Effector memory CD8-positive, alpha-beta T cell (primary cell): ENCODE results near the gene EDNRA.
A peak's percentile ranks its signal among the peaks of the same experiment; 100 is the strongest.

Experiments
- ATAC-seq: fragments of 150-1000 bp; cut with Tn5 transposase; replicated peaks from 2 replicates; pipeline ENCODE4 v1.10.0; 2021; ENCODE audit warnings: mild to moderate bottlenecking, moderate library complexity
- DNase-seq, 3 experiments: peaks; one replicate each; pipeline ENCODE4 v3.0.0; 2021
- H3K27ac Mint-ChIP-seq, 2 donors: one replicate each; pipeline ENCODE4 v1.8.0; 2022; ENCODE audit warnings: mild to moderate bottlenecking in 2 of 2, mixed read lengths in 2 of 2, moderate library complexity in 2 of 2
- H3K27me3 Mint-ChIP-seq, 2 donors: one replicate each; pipeline ENCODE4 v1.8.0; 2022; ENCODE audit warnings: mixed read lengths in 2 of 2
- H3K36me3 Mint-ChIP-seq: one replicate; pipeline ENCODE4 v1.8.0; 2022; ENCODE audit warnings: mild to moderate bottlenecking, moderate library complexity, mixed read lengths; ENCODE audit not compliant: insufficient read depth
- H3K4me1 Mint-ChIP-seq, 2 donors: one replicate each; pipeline ENCODE4 v1.8.0; 2022; ENCODE audit warnings: low read depth in 2 of 2, mixed read lengths in 2 of 2
- H3K4me3 Mint-ChIP-seq, 2 donors: one replicate each; pipeline ENCODE4 v1.8.0; 2022; ENCODE audit warnings: mild to moderate bottlenecking in 2 of 2, mixed read lengths in 2 of 2, moderate library complexity in 2 of 2
- H3K9me3 Mint-ChIP-seq, 2 donors: one replicate each; pipeline ENCODE4 v1.8.0; 2022; ENCODE audit warnings: mixed read lengths in 2 of 2

EDNRA gene

DNA sequence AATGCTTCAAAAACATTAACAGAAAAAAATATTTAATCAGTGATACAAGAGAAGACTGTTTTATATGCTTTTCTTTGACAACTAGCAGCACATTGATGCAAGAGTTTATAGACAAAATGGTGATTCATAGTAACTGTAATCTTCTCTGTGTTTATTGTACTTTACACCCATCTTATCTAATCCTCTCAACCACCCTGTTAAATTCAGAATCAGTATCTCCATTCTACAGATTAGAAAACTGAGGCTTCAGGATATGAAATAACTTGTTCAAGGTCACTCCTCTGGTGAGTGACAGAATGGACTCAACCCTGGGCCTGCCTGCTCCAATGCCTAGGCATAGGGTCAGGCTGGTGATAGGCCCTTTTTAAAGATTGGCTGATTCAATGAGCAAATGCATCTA is 110.2 kb downstream of the EDNRA start:
- no peaks in the 10 kb centered on the region for H3K9me3 Mint-ChIP-seq
- no peak for ATAC-seq
- H3K27ac Mint-ChIP-seq, result no peak overlapping the region
- DNase-seq, result no peak
- no peaks in the 10 kb centered on the region for H3K36me3 Mint-ChIP-seq
- H3K4me1 Mint-ChIP-seq, result peaks cover 0 to 3% of the 10 kb centered on the region in 2 donors
- peaks cover 0 to 7% of the 10 kb centered on the region in 2 donors for H3K27me3 Mint-ChIP-seq
- no peak overlapping the region for H3K4me3 Mint-ChIP-seq

DNA sequence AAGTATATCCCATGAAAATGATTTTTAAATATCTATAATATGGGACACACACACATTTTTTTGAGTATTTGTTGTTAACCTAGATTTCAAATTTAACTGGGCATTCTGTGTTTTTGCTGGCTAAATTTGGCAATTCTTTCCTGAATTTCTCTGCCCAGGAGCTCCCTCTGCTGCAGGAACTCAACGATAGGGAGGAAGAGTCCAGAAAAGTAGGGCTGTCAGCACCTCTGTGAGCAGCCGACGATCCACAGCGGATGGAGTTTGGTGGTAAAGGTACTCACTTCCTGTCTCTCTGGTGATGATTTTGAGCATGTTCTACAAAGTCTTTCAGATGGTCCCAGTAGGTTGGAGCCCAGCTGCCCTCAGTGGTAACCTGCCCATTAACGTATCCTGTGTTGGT is 113.2 kb downstream of the EDNRA start:
- Mint-ChIP-seq H3K36me3 (no peaks in the 10 kb centered on the region), H3K4me3 (no peak overlapping the region), H3K27me3 (peaks cover 0 to 7% of the 10 kb centered on the region in 2 donors), H3K27ac (no peak overlapping the region), H3K4me1 (peaks cover 0 to 3% of the 10 kb centered on the region in 2 donors), H3K9me3 (no peaks in the 10 kb centered on the region)
- DNase-seq, result no peak
- peak; percentile 47 for ATAC-seq
